Subcutaneous adipose tissue (tissue), 4 donors: ENCODE results near the gene ILDR2. TPM values are rescaled to one million over a fixed set of nuclear protein-coding genes. Genes with fewer than 3 reads are reported as not detected.

Experiments
- CTCF ChIP-seq: fragments of 450-650 bp; IDR thresholded peaks from one replicate; pipeline ENCODE4 v1.5.1; 2016; ENCODE audit warnings: low read depth, mild to moderate bottlenecking, control low read depth, antibody characterized with exemption, moderate library complexity
- total RNA-seq, 4 donors: library from RNA; depleted of rRNA; stranded (reverse); fragments of >200 nt; gene quantifications; one replicate each; pipeline ENCODE4 v1.1.0, GENCODE V29; 2016

Gene ILDR2
- total RNA-seq, 4 donors from 2014 or later, result under 0.01 TPM; not detected in 3

DNA sequence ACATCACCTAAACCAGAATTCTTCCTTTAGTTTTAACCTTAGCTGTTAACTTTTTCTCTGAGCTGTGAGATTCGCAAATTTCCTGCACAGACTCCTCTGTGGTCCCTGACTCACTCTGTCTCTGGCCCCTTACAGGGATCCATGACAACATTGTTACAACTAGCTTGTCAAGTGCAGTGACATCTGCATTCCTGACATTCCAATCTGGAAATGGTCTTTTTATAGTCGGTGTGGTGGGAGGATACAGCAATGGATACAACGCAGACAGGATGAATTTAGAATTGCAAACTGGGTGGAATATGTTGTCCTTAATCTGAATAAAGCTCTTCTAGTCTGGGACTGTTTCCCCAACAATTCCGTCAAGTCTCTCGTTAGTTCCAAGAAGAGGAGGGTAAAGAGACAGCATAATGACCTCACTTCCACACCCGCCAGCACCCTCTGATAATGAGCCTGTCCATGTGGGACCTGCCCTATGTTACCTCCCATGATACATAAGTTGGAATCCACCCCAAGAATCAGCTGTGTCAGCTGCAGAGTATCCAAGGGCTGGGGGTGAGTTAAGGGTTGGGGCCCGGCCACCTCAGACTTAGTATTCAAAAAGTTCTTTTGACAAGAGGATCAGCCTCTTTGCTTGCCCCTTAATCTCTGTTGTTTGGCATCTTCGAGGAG, 49.4 kb downstream of the ILDR2 start:
- no peak for TF ChIP-seq CTCF

- no peak for TF ChIP-seq CTCF
Observed at GRCh38 chr1:166924823-166925541, 50.4 kb downstream of the ILDR2 start.

DNA sequence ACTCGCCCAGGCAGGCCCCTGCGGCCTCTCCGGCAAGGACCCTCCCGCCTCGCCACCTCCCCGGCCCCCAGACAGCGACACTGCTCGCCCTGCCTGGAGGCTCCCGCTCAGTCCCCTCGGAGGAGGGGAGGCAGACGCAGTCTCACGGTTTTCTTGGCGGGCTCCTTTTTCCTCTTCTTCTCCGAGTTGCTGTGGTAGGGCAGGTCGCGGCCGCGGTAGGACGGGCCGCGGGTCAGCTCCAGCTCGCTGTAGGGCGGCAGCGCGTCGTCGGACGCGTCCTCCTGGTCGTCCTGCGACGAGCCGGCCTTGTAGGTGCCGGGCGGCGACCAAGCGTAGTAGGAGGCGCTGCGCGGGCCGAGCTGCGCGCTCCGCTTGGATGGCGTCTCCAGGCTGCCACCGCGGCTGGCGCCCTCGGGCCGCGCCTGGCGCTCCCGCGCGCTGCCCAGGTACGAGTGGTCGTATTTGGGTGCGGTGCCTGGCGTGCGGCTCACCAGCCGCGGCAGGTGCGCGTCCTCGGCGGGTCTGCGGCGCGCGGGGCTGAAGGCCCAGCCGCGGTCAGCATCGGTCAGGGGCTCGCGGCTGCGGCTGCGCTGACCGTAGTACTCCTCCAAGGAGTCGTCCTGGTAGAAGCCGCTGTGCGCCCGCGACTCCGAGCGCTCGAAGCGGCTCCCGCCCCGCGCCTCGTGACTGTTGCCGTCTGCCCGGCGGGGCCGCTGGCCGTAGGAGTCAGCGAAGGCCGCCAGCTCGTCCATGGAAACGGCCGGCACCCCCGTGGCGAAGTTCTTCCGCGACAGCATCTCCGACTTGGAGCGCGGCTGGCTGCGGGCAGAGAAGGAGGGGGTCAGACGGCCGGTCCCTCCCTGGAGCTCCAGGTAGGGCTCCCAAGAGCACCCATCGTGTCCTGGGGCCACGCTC, 54.5 kb downstream of the ILDR2 start:
- TF ChIP-seq CTCF, result no peak

DNA sequence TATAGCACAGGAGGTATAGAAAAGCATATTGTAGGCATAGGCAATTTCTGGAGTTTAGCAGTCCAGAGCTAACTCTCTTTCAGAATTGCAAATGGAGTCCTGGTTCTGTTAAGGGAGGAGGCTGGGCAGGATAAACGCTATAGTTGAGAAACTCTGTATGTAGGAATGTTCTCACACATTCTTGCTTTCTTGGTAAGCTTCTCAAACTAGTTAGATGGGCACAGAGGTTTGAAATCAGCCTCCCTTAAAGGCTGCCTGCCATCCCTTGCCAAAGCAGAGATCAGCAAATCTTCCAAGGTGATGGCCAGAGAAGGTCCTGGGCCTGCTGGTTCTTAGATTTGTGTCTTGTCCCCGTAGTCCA, 56.4 kb downstream of the ILDR2 start:
- TF ChIP-seq CTCF, result no peak

DNA sequence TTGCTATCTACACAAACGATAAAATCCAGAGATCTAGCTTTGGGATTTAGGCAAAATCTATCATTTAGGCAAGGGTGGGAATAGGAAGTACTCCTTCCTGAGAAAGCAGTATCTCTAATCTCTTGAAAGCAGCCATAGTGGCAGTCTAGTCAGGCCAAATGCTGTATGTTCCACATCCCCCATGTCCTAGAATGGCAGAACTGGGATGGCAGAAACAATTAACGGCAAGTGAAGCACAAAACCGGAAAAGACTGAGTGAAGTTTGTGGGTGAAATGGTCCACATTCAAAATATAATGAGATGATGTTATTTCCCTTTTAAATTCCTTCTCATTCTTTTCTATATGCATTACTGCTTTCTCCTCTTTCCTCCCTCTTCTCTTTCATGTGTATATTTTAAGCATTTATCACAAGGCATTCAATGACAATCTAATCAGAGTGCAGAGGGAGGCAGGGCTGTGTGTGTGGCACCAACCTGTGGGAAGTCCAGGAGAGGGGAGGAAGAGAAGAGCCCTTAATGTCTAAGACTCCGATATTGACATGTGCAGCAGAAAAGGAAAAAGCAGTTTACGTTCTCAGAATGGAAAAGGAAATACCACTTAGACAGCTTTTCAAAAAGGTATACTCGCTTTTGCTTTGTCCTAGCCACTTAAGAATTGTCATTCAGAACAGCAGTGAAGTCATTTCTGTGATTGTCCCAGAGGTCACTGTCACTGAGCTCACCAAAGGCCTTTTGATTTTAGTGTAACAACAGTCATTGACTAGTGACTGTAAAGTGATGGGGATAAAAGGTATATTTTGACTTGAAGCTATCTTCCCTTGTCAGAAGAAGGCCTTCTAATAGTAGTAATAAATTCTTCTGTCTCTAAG, 57.0 kb downstream of the ILDR2 start:
- TF ChIP-seq CTCF, result no peak

DNA sequence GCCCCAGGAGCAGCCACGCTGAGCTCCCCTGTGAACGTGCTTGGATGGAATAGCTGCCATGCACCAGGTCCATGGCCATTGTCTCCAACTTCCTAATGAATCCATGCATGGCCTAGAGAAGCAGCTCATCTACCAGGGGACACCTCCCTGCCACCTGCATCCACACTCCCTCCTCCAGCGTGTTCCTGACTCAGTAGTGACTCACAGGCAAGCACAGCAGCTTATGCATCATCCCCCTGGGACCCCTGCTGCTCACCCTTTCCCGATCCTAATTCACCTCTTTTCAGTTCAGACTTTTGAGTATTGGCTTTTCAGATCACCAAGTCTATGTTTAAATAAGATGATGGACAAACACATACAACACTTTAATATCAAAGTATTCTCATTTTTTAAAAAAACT, 59.4 kb downstream of the ILDR2 start:
- TF ChIP-seq CTCF, result no peak
